Stimulated activated CD8-positive, alpha-beta memory T cell treated with anti-CD3 and anti-CD28 coated beads, Interleukin-4, amount 100 ng/mL, for 48 hours (primary cell): ENCODE measurements around the gene ABR.
A peak's percentile ranks its signal among the peaks of the same experiment; 100 is the strongest.
"Not testable (repeated sequence)": the region's sequence is repeated elsewhere in the genome, so short reads cannot be mapped to it uniquely, and the experiment has no call there.

ENCODE experiments used
- DNase-seq: peaks from one replicate; pipeline ENCODE4 v3.0.0-alpha.2; 2020

The ABR gene

GRCh38 chr17:1112875-1113274 is 66.9 kb downstream of the ABR start:
- DNase-seq = no peak

GRCh38 chr17:1111599-1112443 is 68.0 kb downstream of the ABR start:
- no peak for DNase-seq

GRCh38 chr17:1110862-1111598 is 68.8 kb downstream of the ABR start:
- peak; percentile 52 for DNase-seq

GRCh38 chr17:1110541-1110861 is 69.3 kb downstream of the ABR start:
- no peak for DNase-seq

DNA sequence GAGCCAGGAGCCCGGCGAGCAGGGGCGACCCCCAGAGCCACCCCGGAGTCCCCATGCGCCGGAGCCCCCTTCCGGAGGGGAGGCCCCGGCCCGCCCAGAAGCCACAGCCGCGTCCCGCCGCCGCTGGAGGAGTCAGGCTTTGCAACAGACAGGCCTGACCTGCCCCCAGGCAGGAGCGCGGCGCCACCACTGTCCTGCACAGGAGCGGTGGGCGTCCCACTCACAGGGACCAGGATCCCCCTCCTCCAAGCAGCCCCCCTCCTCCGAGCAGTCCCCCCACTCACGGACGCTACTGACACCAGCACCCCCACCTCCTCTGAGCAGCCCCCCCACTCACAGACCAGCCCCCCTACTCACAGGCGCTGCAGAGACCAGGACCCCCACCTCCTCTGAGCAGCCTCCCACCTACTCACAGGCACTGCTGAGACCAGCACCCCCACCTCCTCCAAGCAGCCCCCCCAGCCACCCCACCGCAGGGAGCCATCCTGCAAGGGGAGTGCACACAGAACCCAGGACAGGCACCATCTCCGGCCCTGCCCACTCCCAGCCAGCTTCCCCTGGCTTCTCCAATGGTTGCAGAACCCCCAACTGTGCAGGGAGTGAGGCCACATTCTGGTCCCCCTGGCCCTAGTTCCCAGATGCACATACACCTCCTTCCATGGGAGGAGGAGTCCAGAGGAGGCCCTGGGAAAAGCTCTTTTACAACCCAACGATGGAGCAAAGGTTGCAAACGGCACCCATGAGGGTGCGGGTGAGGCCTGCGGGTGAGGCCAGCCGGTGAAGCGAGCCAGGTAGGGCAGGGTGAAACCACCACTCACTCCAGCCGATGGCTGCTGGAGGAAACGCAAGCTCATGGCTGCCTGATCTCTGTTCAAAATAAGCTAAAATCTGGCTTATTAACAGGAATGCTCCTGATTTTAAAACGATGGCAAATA is 69.9 kb downstream of the ABR start:
- no peak for DNase-seq

DNA sequence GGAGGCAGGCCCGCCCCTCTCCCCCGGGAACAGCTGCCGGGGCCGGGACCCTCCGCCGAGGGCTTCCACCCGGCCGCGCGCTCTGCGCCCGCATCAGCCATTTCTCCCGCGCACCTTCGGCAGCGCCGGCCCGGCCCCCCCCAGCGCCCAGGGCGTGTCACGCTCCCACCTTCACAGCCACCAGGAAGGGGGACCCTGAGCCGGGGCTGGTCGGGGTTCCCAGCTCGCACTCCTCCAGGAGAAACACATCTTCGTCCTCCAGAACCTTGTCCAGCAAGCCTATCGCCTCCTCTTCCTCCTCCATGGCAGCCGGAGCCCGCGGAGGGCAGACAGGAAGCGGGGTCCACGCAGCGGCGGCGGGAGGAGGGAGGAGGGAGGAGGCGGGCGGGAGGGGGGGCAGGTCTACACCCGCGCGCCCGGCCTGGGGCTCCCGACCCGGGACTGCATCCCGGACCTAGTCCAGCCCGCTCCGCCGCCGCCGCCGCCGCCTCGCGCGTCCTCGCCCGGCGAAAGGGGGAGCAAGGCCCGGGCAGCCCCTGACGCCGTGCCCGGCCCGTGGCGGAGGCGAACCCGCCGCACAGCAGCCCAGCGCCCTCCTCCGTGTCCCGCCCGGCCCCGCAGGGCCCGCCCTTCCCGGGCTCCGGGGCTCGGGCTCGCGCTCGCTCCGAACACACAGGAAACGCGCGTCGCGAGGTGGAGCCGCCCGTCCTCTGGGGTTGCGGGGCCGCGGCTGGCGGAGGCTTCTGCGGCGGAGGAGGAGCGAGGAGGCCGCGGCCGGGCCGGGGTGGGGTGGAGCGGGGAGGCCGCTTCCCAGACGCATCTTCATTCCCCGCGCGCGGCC is 70.8 kb downstream of the ABR start:
- DNase-seq = peak; percentile 74

DNA sequence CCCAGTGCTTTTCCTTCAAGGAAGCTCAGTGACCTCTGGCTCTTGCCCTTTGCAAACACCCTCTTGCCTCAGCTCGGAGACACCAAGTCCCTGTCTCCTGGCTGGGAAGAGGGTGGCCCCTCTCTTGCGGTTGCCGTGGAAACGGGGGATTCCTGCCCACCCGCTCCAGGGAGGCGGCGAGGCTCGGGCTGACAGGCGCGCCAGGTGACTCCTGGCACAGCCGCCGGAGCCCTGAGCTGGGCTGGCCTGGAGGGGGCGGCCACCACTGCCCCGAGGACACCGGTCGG is 71.4 kb downstream of the ABR start:
- no peak for DNase-seq

- no peak for DNase-seq
Observed at GRCh38 chr17:1107777-1108477, 71.9 kb downstream of the ABR start.

GRCh38 chr17:1107083-1107776 is 72.6 kb downstream of the ABR start:
- DNase-seq = no peak

DNA sequence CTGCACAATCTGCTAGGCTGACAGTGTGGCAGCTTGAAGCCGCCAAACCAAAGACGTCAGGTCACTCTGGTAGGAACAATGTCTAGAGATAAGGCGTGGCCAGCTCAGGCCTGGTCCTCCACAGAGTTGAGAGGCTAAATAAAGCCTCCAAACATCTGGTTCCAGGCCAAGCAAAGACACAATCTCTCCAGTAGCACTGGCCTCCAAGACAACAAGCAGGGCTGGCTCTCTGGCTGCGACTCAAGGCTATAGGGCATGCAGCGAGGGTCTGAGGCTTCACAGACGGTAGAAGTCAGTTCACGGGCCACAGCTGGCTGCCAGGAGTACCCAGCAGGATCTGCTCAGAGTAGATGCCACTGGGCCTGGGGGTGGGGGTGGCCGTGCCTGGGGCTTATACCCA is 75.6 kb downstream of the ABR start:
- no peak for DNase-seq

- no peak for DNase-seq
Observed at GRCh38 chr17:1100382-1100781, 79.4 kb downstream of the ABR start.

DNA sequence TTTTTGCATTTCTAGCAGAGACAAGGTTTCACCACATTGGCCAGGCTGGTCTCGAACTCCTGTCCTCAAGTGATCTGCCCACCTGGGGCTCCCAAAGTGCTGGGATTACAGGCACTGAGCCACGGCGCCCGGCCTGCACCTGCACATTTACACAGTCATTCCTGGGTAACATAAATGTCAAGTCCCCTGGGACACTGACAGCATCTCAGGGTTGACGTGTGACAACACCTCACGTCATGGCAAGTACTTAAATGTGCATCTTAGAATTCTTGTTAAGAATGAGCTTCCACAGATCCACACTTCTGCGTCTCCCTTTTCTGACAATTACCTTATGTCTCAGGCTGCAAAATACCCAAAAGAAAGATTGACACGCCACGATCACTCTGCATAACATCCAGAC is 80.5 kb downstream of the ABR start:
- no peak for DNase-seq

- DNase-seq = not testable (repeated sequence)
Observed at GRCh38 chr17:1097972-1098744, 81.6 kb downstream of the ABR start.

DNA sequence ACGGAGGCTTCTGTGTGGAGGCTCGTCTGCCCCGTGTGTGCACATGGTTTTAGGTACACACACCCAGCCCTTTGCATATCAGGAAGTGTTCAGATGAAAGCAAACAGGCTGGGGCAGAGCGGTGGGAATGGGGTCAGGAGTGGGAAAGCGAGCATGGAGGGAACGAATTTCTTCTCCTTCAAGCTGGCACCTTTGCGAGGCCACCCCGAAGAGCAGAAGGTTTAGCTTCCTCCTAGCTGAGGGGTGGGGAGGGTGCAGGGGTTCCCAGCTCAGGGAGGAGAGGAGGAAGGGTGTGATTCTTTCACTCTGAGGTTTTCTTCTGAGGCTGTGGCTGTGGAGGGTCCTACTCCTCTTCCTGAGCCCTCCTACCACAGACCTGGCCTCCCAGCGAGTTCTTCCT is 83.6 kb downstream of the ABR start:
- no peak for DNase-seq

DNA sequence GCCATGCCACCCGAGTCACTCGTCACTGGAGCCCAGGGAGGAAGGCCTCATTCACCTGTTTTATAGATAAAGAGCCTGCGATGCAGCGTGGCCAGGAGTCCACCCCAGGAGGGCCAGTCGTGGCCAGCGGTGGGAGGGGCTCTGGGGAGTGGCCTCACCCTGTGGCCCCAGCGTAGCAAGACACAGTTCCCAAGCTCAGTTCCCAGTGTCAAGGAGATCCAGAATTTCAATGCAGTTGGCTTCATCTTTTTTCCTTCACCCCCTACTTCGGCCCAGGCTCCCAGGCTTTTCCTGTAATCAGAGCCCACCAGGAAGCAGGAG is 84.0 kb downstream of the ABR start:
- no peak for DNase-seq

DNA sequence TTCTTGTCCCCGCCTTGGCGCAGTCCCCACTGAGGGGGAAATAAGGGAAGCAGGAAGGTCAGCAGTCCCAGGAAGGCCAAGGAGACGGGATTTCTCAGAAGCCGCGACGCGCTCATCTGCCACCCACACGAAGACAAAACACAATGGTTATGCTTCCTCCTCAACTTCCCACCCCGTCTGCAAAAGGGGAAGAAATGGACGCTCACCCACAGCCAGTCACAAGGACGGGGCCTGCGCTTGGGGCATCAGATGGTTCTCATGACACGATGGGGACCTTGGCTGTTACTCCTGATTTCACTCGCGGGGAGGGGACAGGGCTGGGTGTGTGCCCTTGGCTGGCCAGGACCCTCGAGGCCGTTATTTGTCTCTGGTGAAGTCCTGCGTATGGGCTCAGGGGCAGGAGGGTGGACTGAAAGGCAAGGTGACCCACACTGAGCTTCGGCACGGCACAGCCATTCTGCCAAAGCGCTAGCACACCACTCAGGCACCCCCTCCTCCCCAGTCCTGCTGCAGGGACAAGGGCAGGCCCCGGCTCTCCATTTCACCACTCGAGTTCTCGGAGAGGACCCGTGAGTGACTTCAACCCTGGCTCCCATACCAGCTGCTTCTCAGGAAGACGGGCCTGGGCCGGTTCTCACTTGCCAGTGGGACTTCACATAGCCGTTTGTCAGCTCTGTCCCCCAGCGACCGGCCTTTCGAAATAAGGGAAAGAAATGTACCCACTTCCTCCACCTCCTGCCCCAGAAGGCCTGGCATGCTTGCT is 84.5 kb downstream of the ABR start:
- DNase-seq = no peak

DNA sequence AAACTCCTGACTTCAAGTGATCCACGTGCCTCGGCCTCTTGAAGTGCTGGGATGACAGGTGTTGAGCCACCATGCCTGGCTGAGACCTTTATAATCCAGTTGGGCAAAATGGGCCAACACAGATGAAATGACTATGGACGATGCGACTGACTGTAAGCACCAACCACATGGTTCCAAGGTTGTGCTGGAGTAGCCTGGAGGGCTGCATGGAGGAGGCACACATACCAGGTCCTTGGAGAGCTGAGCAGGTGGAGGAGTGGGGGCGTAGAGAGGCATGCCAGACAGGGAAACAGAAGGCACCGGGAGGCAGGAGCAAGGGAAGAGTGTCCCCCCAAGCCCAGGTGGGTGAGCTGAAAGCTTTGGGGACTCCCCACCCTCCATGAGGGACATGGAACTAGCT is 85.2 kb downstream of the ABR start:
- DNase-seq = no peak

DNA sequence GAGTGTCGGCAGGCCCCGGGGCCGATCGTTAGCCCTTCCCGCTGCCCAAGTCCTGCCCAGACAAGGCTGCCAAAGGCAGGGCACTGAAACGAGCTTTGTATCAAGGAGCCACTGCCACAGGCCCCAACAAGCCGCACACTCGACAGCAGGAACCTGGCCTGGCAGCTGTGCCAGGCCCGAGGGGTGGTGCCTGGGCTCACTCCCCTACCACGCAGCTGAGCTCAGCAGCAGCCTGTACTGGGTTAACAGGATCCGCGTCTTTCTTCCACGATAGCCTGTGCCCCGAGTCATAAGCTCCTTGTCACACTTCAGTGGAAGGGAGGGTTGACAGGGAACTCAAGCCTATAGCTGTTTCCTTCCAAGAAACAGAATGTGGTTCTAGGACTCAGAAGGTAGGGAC is 87.9 kb downstream of the ABR start:
- DNase-seq = no peak

DNA sequence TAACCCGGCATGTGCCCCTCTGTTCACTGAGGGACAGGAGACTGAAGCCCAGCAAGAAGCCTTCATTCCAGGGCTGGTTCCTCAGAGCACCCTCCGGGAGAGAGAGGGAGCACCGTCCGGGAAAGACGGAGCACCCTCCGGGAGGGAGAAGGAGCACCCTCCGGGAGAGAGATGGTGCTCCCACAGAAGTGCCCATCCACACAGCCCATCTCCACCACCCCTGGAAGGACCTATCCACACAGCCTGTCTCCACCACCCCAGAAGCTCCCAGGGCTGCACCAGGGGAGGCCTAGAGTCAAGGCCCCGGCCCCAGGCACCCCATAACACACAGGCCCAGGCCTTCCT is 88.6 kb downstream of the ABR start:
- no peak for DNase-seq
